H9 (cell line): ENCODE results near the gene PLEKHA5. TPM values are rescaled to one million over a fixed set of nuclear protein-coding genes. Genes with fewer than 3 reads are reported as not detected.

ENCODE experiments used
- DNase-seq: peaks from one replicate; pipeline ENCODE4 v3.0.0-alpha.2; 2017
- H2AFZ ChIP-seq: one replicate; pipeline ENCODE4 v1.6.1; 2013; ENCODE audit warnings: mild to moderate bottlenecking, low read length, control low read depth, moderate library complexity
- H2AK5ac ChIP-seq: 2 replicates; pipeline ENCODE4 v1.6.1; 2013; ENCODE audit warnings: low read length, control low read depth, mixed read lengths; ENCODE audit not compliant: insufficient read length
- H2BK120ac ChIP-seq: one replicate; pipeline ENCODE4 v1.6.1; 2013; ENCODE audit warnings: low read depth, mild to moderate bottlenecking, low read length, control low read depth, inconsistent platforms; ENCODE audit not compliant: poor library complexity, severe bottlenecking
- H2BK12ac ChIP-seq: 2 replicates; pipeline ENCODE4 v1.6.1; 2013; ENCODE audit warnings: low read length, control low read depth, mixed read lengths, low read depth; ENCODE audit not compliant: insufficient read length
- H2BK15ac ChIP-seq: 2 replicates; pipeline ENCODE4 v1.6.1; 2013; ENCODE audit warnings: low read depth, low read length, control low read depth
- H2BK20ac ChIP-seq: one replicate; pipeline ENCODE4 v1.6.1; 2013; ENCODE audit warnings: low read depth, mild to moderate bottlenecking, low read length, control low read depth, inconsistent platforms; ENCODE audit not compliant: poor library complexity, severe bottlenecking
- H2BK5ac ChIP-seq: 2 replicates; pipeline ENCODE4 v1.6.1; 2013; ENCODE audit warnings: low read length, control low read depth, mixed read lengths; ENCODE audit not compliant: insufficient read length
- H3K14ac ChIP-seq: 2 replicates; pipeline ENCODE4 v1.6.1; 2013; ENCODE audit warnings: low read length, control low read depth; ENCODE audit not compliant: insufficient read depth
- H3K18ac ChIP-seq: 2 replicates; pipeline ENCODE4 v1.6.1; 2013; ENCODE audit warnings: low read depth, mild to moderate bottlenecking, mixed read lengths, low read length, control low read depth; ENCODE audit not compliant: insufficient read length
- H3K23ac ChIP-seq: 2 replicates; pipeline ENCODE4 v1.6.1; 2013; ENCODE audit warnings: low read length, control low read depth, mixed read lengths, low read depth; ENCODE audit not compliant: insufficient read length
- H3K23me2 ChIP-seq: 2 replicates; pipeline ENCODE4 v1.6.1; 2013; ENCODE audit warnings: low read depth, mild to moderate bottlenecking, mixed read lengths, low read length, control low read depth; ENCODE audit not compliant: insufficient read length, poor library complexity, severe bottlenecking
- H3K27ac ChIP-seq: 2 replicates; pipeline ENCODE4 v1.5.1; 2013; ENCODE audit warnings: low read length, control low read depth, mixed read lengths, low read depth; ENCODE audit not compliant: insufficient read length
- H3K27me3 ChIP-seq: 2 replicates; pipeline ENCODE4 v1.6.1; 2013; ENCODE audit warnings: low read length, control low read depth, inconsistent platforms; ENCODE audit not compliant: insufficient read depth
- H3K4ac ChIP-seq: 2 replicates; pipeline ENCODE4 v1.6.1; 2013; ENCODE audit warnings: low read depth, mild to moderate bottlenecking, control low read depth, inconsistent platforms, low read length, moderate library complexity
- H3K4me1 ChIP-seq: 2 replicates; pipeline ENCODE4 v1.6.1; 2013; ENCODE audit warnings: low read length, control low read depth, inconsistent platforms; ENCODE audit not compliant: insufficient read depth
- H3K4me2 ChIP-seq: 2 replicates; pipeline ENCODE4 v1.6.1; 2013; ENCODE audit warnings: low read length, control low read depth, mixed read lengths; ENCODE audit not compliant: insufficient read length, insufficient read depth
- H3K56ac ChIP-seq: 2 replicates; pipeline ENCODE4 v1.6.1; 2013; ENCODE audit warnings: low read depth, mild to moderate bottlenecking, mixed read lengths, low read length, control low read depth; ENCODE audit not compliant: insufficient read length
- H3K79me1 ChIP-seq: 2 replicates; pipeline ENCODE4 v1.6.1; 2013; ENCODE audit warnings: low read depth, mild to moderate bottlenecking, moderate library complexity, low read length, control low read depth, inconsistent platforms; ENCODE audit not compliant: insufficient read depth, poor library complexity, severe bottlenecking
- H3K79me2 ChIP-seq: 2 replicates; pipeline ENCODE4 v1.6.1; 2013; ENCODE audit warnings: low read length, control low read depth, inconsistent platforms; ENCODE audit not compliant: insufficient read depth
- H3K9ac ChIP-seq: 2 replicates; pipeline ENCODE4 v1.6.1; 2013; ENCODE audit warnings: low read length, control low read depth, mixed read lengths; ENCODE audit not compliant: insufficient read length; ENCODE audit errors: extremely low read depth
- H3K9me3 ChIP-seq: one replicate; pipeline ENCODE4 v1.6.1; 2013; ENCODE audit warnings: low read depth, low read length, inconsistent platforms; ENCODE audit not compliant: control insufficient read depth
- H3T11ph ChIP-seq: one replicate; pipeline ENCODE4 v1.6.1; 2013; ENCODE audit warnings: mild to moderate bottlenecking, low read length, control low read depth, inconsistent platforms
- H4K20me1 ChIP-seq: one replicate; pipeline ENCODE4 v1.6.1; 2013; ENCODE audit not compliant: control insufficient read depth, insufficient read length, insufficient read depth
- H4K5ac ChIP-seq: 2 replicates; pipeline ENCODE4 v1.6.1; 2013; ENCODE audit warnings: low read depth, mild to moderate bottlenecking, mixed read lengths, low read length, control low read depth; ENCODE audit not compliant: insufficient read length
- H4K8ac ChIP-seq: replicated peaks from 2 replicates; pipeline ENCODE4 v1.6.1; 2013; ENCODE audit warnings: low read length, control low read depth, mixed read lengths, low read depth; ENCODE audit not compliant: insufficient read length
- H4K91ac ChIP-seq: 2 replicates; pipeline ENCODE4 v1.6.1; 2013; ENCODE audit warnings: low read depth, mild to moderate bottlenecking, moderate library complexity, mixed read lengths, low read length, control low read depth; ENCODE audit not compliant: insufficient read length
- H3K27ac Mint-ChIP-seq, 3 experiments: 2 replicates in 2 of 3; 3 replicates in 1 of 3; pipeline ENCODE4 v1.8.0; 2020 to 2021; ENCODE audit warnings: mixed read lengths in 3 of 3, mild to moderate bottlenecking in 1 of 3, moderate library complexity in 1 of 3
- H3K27me3 Mint-ChIP-seq: 2 replicates; pipeline ENCODE4 v1.8.0; 2021; ENCODE audit warnings: low read depth, mild to moderate bottlenecking, moderate library complexity, mixed read lengths
- H3K36me3 Mint-ChIP-seq, 3 experiments: 2 replicates in 2 of 3; 3 replicates in 1 of 3; pipeline ENCODE4 v1.8.0; 2020 to 2021; ENCODE audit warnings: low read depth in 3 of 3, mixed read lengths in 3 of 3; ENCODE audit not compliant: insufficient read depth in 1 of 3
- H3K4me1 Mint-ChIP-seq, 2 experiments: 2 replicates each; pipeline ENCODE4 v1.8.0; 2020; ENCODE audit warnings: mixed read lengths in 2 of 2
- H3K4me3 Mint-ChIP-seq, 2 experiments: 2 replicates in 1 of 2; 3 replicates in 1 of 2; pipeline ENCODE4 v1.8.0; 2020 to 2021; ENCODE audit warnings: mild to moderate bottlenecking in 2 of 2, mixed read lengths in 2 of 2, moderate library complexity in 1 of 2
- H3K9me3 Mint-ChIP-seq, 2 experiments: 2 replicates in 1 of 2; 3 replicates in 1 of 2; pipeline ENCODE4 v1.8.0; 2020; ENCODE audit warnings: mild to moderate bottlenecking in 2 of 2, mixed read lengths in 2 of 2, moderate library complexity in 1 of 2
- CTCF ChIP-seq: fragments of 200-600 bp; sonication (generic); conservative IDR thresholded peaks from 3 replicates; pipeline ENCODE4 v1.8.0; 2021; ENCODE audit warnings: antibody characterized with exemption, mild to moderate bottlenecking
- WGBS: extraction: QIAGEN DNeasy Blood & Tissue Kit; methylation state at CpG from one replicate; pipeline ENCODE4 v1.1.7; 2013; ENCODE audit warnings: missing lambda C conversion rate, low lambda C conversion rate, mixed read lengths; ENCODE audit not compliant: insufficient read length; ENCODE audit errors: extremely low coverage; 5-methylcytosine and 5-hydroxymethylcytosine counted together
- total RNA-seq: library from RNA; stranded (reverse); gene quantifications from 2 replicates; pipeline ENCODE4 v1.2.1, GENCODE V29; 2021

Gene PLEKHA5
- total RNA-seq, 1 experiment from 2014 or later: 86.7 TPM

GRCh38 chr12:19138551-19138950 is 9.0 kb downstream of the PLEKHA5 start:
- no CpG with 5 or more reads among the region's 4 CpGs for WGBS
- H3T11ph ChIP-seq: no peak overlapping the region
- H3K27ac Mint-ChIP-seq: peak overlapping the region; percentile 4 to 87 (median 8); a peak in 6 of 7 replicates
- H3K79me1 ChIP-seq: peaks cover 12% of the 10 kb centered on the region
- H4K91ac ChIP-seq: no peak overlapping the region
- no peak overlapping the region for H2AK5ac ChIP-seq
- peaks cover 30% of the 10 kb centered on the region; the same call in 1 of the 2 replicates for H3K79me2 ChIP-seq
- H2BK120ac ChIP-seq: no peak overlapping the region
- H4K8ac ChIP-seq: no peak overlapping the region
- H3K14ac ChIP-seq: no peak overlapping the region
- DNase-seq: no peak
- no peak overlapping the region for H3K4me2 ChIP-seq
- H2BK5ac ChIP-seq: no peak overlapping the region
- no peak overlapping the region for H3K18ac ChIP-seq
- no peaks in the 10 kb centered on the region for H3K9me3 Mint-ChIP-seq
- no peaks in the 10 kb centered on the region for H3K9me3 ChIP-seq
- H3K27ac ChIP-seq: no peak overlapping the region
- H3K23ac ChIP-seq: no peak overlapping the region
- H3K36me3 Mint-ChIP-seq: peaks cover 24 to 66% (median 54%) of the 10 kb centered on the region in 3 experiments; a peak in 6 of 7 replicates
- no peaks in the 10 kb centered on the region for H3K27me3 ChIP-seq
- no peak overlapping the region for H2BK15ac ChIP-seq
- H3K9ac ChIP-seq: no peak overlapping the region
- H3K4ac ChIP-seq: no peak overlapping the region
- H3K56ac ChIP-seq: no peak overlapping the region
- no peaks in the 10 kb centered on the region for H3K23me2 ChIP-seq
- no peak for TF ChIP-seq CTCF
- no peak overlapping the region for H3K4me3 Mint-ChIP-seq
- H2BK20ac ChIP-seq: no peak overlapping the region
- H3K4me1 Mint-ChIP-seq: peaks cover 54 to 59% of the 10 kb centered on the region in 2 experiments
- H4K5ac ChIP-seq: no peak overlapping the region
- no peaks in the 10 kb centered on the region for H3K27me3 Mint-ChIP-seq
- H3K4me1 ChIP-seq: peaks cover 6% of the 10 kb centered on the region; the same call in 1 of the 2 replicates
- no peak overlapping the region for H2BK12ac ChIP-seq
- H4K20me1 ChIP-seq: no peaks in the 10 kb centered on the region
- no peak overlapping the region for H2AFZ ChIP-seq
